ENCODE measurements around the gene TKT.

Gene TKT

GRCh38 chr3:53223541-53223966, 32.3 kb downstream of the TKT start:
- H3K27ac ChIP-seq, result no peak overlapping the region
- TF ChIP-seq CTCF (conservative IDR thresholded peaks at IDR 0.05) (no peak), ZFX (IDR thresholded peaks at IDR 0.05) (no peak)

GRCh38 chr3:53223025-53223424, 32.8 kb downstream of the TKT start:
- no peak overlapping the region for H3K27ac ChIP-seq
- TF ChIP-seq ZFX (IDR thresholded peaks at IDR 0.05) (no peak), CTCF (conservative IDR thresholded peaks at IDR 0.05) (no peak)

GRCh38 chr3:53222183-53222901, 33.5 kb downstream of the TKT start:
- TF ChIP-seq CTCF (conservative IDR thresholded peaks at IDR 0.05), result no peak
- TF ChIP-seq ZFX (IDR thresholded peaks at IDR 0.05), result no peak
- no peak overlapping the region for H3K27ac ChIP-seq

- no peak for TF ChIP-seq ZFX (IDR thresholded peaks at IDR 0.05)
- no peak for TF ChIP-seq CTCF (conservative IDR thresholded peaks at IDR 0.05)
Measured at GRCh38 chr3:53221827-53222182, 34.0 kb downstream of the TKT start.

GRCh38 chr3:53221345-53221744, 34.5 kb downstream of the TKT start:
- H3K27ac ChIP-seq, result no peak overlapping the region

More at GRCh38 chr3:53221827-53222182, 34.0 kb downstream of the TKT start:
- H3K27ac ChIP-seq, result no peak overlapping the region

GRCh38 chr3:53219895-53220483, 35.8 kb downstream of the TKT start:
- H3K27ac ChIP-seq, result no peak overlapping the region
- TF ChIP-seq CTCF (conservative IDR thresholded peaks at IDR 0.05) (peak; percentile 95), ZFX (IDR thresholded peaks at IDR 0.05) (no peak)

More at GRCh38 chr3:53221345-53221744, 34.5 kb downstream of the TKT start:
- no peak for TF ChIP-seq CTCF (conservative IDR thresholded peaks at IDR 0.05)
- TF ChIP-seq ZFX (IDR thresholded peaks at IDR 0.05), result no peak

GRCh38 chr3:53218131-53218530, 37.7 kb downstream of the TKT start:
- no peak overlapping the region for H3K27ac ChIP-seq
- no peak for TF ChIP-seq ZFX (IDR thresholded peaks at IDR 0.05)
- TF ChIP-seq CTCF (conservative IDR thresholded peaks at IDR 0.05), result no peak
